Stimulated activated CD4-positive, alpha-beta T cell treated with anti-CD3 and anti-CD28 coated beads, Interleukin-1b, Interleukin-23, amount 100 ng/mL, for 4 hours (primary cell): ENCODE results near the gene GAB2.

Source experiments
- DNase-seq, 2 donors: peaks; one replicate each; pipeline ENCODE4 v3.0.0-alpha.2; 2020; ENCODE audit warnings: low read depth in 2 of 2

GAB2 gene

GRCh38 chr11:78221396-78222315 lies 196.0 kb downstream of the GAB2 start:
- no peak for DNase-seq

- DNase-seq: no peak
Observed at GRCh38 chr11:78220218-78221157, 197.1 kb downstream of the GAB2 start.

- DNase-seq: no peak
Observed at GRCh38 chr11:78219493-78220217, 198.0 kb downstream of the GAB2 start.

- no peak for DNase-seq
Observed at GRCh38 chr11:78218707-78219492, 198.7 kb downstream of the GAB2 start.

- no peak for DNase-seq
Observed at GRCh38 chr11:78217650-78218541, 199.7 kb downstream of the GAB2 start.

GRCh38 chr11:78216571-78217287 lies 200.9 kb downstream of the GAB2 start:
- no peak for DNase-seq

- DNase-seq: no peak
Observed at GRCh38 chr11:78216021-78216420, 201.6 kb downstream of the GAB2 start.

GRCh38 chr11:78214331-78215194 lies 203.1 kb downstream of the GAB2 start:
- DNase-seq: no peak

GRCh38 chr11:78213526-78214330 lies 203.9 kb downstream of the GAB2 start:
- no peak for DNase-seq

GRCh38 chr11:78212586-78213371 lies 204.8 kb downstream of the GAB2 start:
- no peak for DNase-seq

GRCh38 chr11:78211565-78211964 lies 206.1 kb downstream of the GAB2 start:
- no peak for DNase-seq

- DNase-seq: no peak
Observed at GRCh38 chr11:78210000-78210608, 207.5 kb downstream of the GAB2 start.

- no peak for DNase-seq
Observed at GRCh38 chr11:78209478-78209877, 208.1 kb downstream of the GAB2 start.

GRCh38 chr11:78208257-78209165 lies 209.1 kb downstream of the GAB2 start:
- DNase-seq: no peak
